Measurements from ENCODE around the gene DEFB124.

- TF ChIP-seq, protein P1, sequence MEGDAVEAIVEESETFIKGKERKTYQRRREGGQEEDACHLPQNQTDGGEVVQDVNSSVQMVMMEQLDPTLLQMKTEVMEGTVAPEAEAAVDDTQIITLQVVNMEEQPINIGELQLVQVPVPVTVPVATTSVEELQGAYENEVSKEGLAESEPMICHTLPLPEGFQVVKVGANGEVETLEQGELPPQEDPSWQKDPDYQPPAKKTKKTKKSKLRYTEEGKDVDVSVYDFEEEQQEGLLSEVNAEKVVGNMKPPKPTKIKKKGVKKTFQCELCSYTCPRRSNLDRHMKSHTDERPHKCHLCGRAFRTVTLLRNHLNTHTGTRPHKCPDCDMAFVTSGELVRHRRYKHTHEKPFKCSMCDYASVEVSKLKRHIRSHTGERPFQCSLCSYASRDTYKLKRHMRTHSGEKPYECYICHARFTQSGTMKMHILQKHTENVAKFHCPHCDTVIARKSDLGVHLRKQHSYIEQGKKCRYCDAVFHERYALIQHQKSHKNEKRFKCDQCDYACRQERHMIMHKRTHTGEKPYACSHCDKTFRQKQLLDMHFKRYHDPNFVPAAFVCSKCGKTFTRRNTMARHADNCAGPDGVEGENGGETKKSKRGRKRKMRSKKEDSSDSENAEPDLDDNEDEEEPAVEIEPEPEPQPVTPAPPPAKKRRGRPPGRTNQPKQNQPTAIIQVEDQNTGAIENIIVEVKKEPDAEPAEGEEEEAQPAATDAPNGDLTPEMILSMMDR (IDR thresholded peaks at IDR 0.05), result no peak
- no peak for TF ChIP-seq POLR2A (IDR thresholded peaks at IDR 0.05)
Measured at GRCh38 chr20:31472395-31473330, 2.3 kb downstream of the DEFB124 start.

All from tibial nerve (tissue), 3 donors.